NK-92 treated with Interleukin-12 subunit alpha and Interleukin-12 subunit beta, amount 100 ng/mL, for 24 hours (cell line): ENCODE results near the gene TJP3.

ENCODE experiments used
- DNase-seq: peaks from one replicate; lab custom pipeline; 2025; lab: John Stamatoyannopoulos, UW

The TJP3 gene

GRCh38 chr19:3769494-3769893, 61.3 kb downstream of the TJP3 start:
- no peak for DNase-seq

DNA sequence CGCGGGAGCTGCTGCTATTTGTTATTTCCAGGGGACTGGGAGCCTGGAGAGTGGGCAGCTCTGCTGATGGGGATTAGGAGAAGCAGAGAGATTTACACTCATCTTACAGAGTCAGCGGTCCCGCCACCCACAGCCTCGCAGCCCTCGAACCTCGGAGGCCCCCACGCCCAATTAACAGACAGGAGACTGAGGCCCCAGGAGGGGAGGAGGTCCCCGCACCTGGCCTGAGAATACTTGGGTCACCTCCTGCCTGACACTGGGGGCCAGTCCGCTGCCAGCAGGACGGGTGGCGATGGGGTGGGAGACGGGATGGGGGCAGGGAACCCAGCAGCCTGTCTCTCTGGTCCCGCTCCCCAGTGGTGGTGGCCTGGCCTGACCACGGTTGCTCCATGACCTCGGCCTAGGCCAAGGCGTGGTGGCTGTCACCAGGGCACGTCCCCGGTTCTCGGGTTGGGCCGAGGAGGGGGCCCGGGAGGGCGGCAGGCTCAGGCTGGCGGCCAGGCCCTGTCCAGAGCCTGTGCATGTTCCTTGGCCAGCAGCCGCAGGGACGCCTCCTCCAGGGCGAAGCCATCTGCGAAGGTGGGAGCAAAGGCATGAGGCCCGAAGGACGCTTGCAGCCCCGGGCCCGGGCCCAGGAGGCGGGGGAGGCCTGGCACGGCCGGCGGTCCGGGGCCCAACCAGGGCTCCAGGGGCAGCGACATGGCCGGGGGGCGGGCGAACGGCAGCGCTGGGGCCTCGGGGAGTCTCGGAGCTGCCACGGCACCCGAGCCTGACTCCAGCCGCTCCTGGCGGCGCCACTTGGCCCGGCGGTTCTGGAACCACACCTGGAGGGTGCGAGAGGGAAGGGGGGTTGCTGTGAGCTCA, 62.2 kb downstream of the TJP3 start:
- no peak for DNase-seq

- DNase-seq, result no peak
Measured at GRCh38 chr19:3771000-3771905, 63.1 kb downstream of the TJP3 start.

DNA sequence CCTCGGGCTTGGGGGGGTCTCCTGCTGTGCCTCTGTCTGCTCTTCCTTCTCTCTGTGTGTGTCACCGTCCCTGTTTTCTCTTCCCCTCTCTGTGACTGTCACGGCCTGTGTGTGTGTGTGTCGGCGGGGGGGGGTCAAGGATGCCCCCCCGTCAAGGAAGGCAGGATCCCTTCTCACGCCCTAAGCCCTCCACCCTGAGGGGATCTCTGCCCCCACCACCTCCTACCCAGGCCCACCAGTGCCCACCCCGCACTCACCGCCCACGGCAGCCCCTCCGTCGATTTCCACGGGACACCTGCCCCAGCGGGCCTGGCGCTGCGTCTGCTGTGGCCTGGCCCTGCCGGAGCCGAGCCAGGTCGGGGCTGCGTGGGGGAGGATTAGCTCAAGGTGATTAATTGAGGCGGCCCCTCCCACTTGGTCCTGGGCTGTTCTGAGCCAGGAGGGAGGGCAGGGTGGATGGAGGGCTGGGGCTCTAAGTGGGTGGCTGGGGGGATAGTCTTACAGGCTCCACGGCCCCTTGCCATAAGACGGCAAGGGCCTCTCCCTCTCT, 63.8 kb downstream of the TJP3 start, which contains the start of gene RAX2:
RAX2 (minus strand) TSS at position 323 of the 550 bp plus-strand sequence. CDS start 486 bp downstream, outside the sequence.
- DNase-seq, result no peak

- no peak for DNase-seq
Measured at GRCh38 chr19:3773814-3774515, 65.8 kb downstream of the TJP3 start.

GRCh38 chr19:3774621-3775373, 66.6 kb downstream of the TJP3 start:
- DNase-seq, result no peak

- no peak for DNase-seq
Measured at GRCh38 chr19:3775374-3775711, 67.2 kb downstream of the TJP3 start.

- no peak for DNase-seq
Measured at GRCh38 chr19:3775831-3776230, 67.6 kb downstream of the TJP3 start.

DNA sequence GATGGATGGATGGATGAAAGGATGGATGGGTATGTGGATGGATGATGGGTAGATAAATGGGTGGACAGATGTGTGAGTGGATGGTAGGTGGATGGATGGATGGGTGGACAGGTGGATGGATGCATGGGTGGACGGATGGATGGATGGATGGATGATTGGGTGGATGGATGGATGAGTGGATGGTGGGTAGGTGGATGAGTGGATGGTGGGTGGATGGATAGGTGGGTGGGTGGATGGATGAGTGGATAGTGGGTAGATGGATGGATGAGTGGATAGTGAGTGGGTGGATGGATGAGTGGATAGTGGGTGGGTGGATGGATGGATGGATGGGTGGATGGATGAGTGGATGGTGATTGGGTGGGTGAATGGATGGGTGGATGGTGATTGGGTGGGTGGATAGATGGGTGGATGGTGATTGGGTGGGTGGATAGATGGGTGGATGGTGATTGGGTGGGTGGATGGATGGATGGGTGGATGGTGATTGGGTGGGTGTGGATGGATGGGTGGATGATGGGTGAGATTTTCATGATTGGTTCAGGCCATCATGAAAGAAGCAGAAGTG, 68.4 kb downstream of the TJP3 start:
- DNase-seq, result no peak

DNA sequence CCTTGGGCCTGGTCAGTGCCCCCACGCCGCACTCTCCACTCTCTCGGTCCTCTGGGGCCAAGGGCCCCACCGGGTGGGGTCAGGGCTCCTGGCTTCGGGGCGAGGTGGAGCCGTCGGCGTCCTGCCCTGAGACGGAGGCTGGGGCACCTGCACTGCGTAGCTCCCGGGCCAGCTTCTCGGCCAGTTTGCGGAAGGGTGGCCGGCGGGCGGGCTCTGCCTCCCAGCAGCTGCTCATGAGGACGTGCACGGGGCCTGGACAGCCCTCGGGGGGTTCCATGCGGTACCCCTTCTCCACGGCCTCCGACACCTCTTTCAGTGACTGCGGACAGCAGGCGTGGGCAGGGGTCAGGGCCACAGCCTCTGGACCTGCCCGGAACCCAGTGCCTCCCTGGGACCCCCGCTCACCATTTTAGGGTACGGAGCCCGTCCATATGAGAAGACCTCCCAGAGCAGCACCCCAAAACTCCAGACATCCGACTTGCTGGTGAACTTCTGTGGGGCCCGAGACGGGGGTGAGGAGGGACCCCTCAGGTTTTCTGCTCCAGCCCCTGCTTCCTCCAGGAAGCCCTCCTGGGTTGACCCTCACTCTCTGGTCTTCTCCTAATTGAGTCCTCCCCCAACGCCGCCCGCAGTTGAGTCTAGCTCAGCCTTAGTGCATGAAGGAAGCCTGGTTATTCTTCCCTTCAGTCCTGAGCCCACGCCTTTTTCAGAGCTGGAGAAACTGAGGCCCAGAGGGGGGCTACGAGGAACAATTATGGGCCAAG, 70.1 kb downstream of the TJP3 start:
- DNase-seq, result no peak

- no peak for DNase-seq
Measured at GRCh38 chr19:3778899-3779723, 70.9 kb downstream of the TJP3 start.

DNA sequence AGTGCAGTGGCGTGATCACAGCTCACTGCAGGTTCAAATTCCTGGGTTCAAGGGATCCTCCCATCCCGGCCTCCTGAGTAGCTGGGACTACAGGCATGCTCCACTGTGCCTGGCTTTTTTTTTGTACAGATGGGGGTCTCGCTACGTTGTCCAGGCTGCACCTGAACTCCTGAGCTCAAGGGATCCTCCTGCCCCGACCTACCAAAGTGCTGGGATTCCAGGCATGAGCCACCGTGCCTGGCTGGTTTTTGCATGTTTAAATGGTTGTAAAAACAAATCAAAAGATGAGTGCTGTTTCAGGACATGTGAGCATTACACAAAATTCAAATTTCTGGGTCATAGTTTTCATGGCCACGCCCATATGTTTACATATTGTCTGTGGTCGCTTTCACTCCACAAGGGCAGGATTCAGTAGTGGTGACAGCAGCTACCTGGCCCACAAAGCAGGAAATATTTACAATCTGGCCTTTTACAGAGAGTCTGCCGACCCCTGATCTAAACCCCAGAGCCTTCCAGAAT, 72.7 kb downstream of the TJP3 start:
- DNase-seq, result no peak

DNA sequence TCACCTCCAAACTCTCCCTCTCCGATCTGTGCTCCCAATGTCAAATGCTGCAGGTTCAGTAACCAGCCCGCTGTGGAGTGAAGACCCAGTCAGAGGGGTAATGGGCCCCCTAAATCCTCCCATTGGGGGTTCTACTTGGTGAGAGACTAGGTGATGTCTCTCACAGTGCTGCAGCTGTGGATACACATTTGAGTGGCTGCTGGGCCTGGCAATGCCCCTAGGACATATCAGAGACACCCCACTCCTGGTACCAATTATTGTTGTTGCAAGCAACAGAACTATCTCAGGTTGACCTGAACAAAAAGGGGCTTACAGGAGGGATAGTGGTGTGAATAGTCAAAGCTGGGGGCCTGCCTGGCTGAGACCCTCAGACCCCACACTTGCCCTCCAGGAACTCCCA, 73.4 kb downstream of the TJP3 start:
- DNase-seq, result no peak

DNA sequence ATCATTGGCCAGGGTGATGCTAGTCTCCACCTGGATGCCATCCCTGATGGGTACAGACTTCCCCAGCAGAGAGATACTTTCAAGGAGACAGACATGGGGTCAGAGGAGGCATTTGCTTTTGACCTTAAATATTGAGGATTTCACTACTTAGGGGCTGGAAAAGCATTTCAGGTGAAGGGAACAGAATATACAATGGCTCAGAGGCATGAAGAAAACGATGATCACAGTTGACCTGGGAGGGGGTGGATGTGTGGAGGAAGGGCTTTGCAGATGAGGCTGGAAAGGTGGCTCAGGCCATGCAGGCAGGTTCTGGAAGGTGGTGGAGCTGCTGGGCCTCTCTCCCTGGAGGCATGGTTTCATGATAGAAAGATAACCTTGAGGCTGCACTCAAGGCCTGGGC, 74.1 kb downstream of the TJP3 start:
- DNase-seq, result no peak

- DNase-seq, result no peak
Measured at GRCh38 chr19:3782903-3783302, 74.7 kb downstream of the TJP3 start.

DNA sequence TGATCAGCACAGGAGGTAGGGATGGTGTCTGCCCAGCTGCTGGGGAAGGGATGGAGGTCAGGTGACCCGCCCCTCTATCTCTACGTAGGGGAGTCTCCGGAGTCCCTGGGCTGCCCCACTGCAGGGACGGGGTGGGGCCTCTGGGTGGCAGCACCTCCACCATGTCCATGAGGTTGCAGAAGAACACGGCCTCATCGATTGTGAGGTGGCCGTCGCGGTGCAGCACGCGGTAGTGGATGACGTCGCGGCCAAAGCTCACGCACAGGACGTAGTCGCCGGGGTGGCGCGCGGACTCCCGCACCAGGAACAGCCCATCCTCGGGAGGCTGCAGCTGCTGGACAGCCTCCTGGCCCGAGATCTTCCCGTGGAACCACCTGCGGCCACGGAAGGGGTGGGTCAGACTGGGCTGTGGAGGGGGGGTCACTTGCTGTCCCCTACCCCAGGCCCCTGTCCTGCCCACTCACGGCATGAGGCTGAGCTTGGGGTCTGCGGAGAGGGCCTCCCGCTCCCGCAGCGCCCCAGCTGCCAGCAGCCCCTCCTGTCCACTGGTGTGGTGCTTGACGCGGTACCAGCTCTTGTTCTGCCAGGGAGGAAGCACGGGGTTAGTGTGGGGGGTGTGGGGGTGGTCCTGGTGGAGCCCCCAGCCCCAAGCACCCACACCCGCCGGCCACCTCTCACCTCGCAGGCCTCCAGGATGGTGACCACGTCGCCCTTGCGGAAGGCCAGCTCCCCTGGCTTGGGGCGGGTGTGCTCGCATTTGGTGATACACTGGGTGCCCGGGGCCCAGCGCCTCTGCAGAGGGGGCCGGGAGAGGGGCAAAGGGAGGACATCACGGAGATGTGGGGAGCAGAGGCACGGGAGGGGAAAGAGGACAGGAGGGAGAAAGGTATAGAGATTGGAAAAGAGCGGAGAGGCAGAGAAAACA, 75.7 kb downstream of the TJP3 start:
- DNase-seq, result no peak

GRCh38 chr19:3784607-3785450, 76.6 kb downstream of the TJP3 start:
- no peak for DNase-seq
